IMR-90 (cell line): ENCODE measurements around the gene KLRF1. TPM values are rescaled to one million over a fixed set of nuclear protein-coding genes. Genes with fewer than 3 reads are reported as not detected.

Experiments
- ATAC-seq: fragments of 200-7000 bp; cut with Tn5 transposase; 2 replicates; pipeline ENCODE4 v1.9.1; 2020; ENCODE audit warnings: low read depth, mild to moderate bottlenecking, moderate library complexity
- BruUV-seq: library from RNA; stranded (reverse); fragments of 400-500 nt; replicated peaks from 2 replicates; lab custom pipeline; 2021; lab: Mats Ljungman, UMichigan
- CTCF ChIA-PET: fragments of 300-600 bp; formaldehyde crosslinking; extraction: SDS; loops from one replicate; lab custom pipeline; 2021; ENCODE audit warnings: antibody characterized with exemption; lab: Yijun Ruan, JAX
- POLR2A ChIA-PET: fragments of 300-600 bp; sonication (Branson Sonifier 250); formaldehyde crosslinking; loops from one replicate; lab custom pipeline; 2022; ENCODE audit warnings: antibody characterized with exemption; ENCODE audit not compliant: unreplicated experiment; lab: Charles Lee
- DNase-seq: peaks from one replicate; pipeline ENCODE4 v3.0.0; 2013
- H2AFZ ChIP-seq: replicated peaks from 2 replicates; pipeline ENCODE3; 2013; ENCODE audit warnings: low read length, mild to moderate bottlenecking; ENCODE audit not compliant: poor library complexity
- H2AK5ac ChIP-seq: 2 replicates; pipeline ENCODE4 v1.6.1; 2013; ENCODE audit warnings: low read depth, low read length, inconsistent platforms
- H2AK9ac ChIP-seq: replicated peaks from 2 replicates; pipeline ENCODE3; 2013; ENCODE audit warnings: mild to moderate bottlenecking, low read depth, low read length, moderate library complexity; ENCODE audit not compliant: poor library complexity
- H2BK120ac ChIP-seq: 2 replicates; pipeline ENCODE4 v1.6.1; 2013; ENCODE audit warnings: low read depth, low read length, inconsistent platforms
- H2BK15ac ChIP-seq: 3 replicates; pipeline ENCODE4 v1.6.1; 2013; ENCODE audit warnings: low read depth, low read length, inconsistent platforms
- H2BK20ac ChIP-seq: 2 replicates; pipeline ENCODE4 v1.6.1; 2013; ENCODE audit warnings: low read depth, mild to moderate bottlenecking, inconsistent platforms, low read length, moderate library complexity
- H2BK5ac ChIP-seq: 2 replicates; pipeline ENCODE4 v1.6.1; 2013; ENCODE audit warnings: mild to moderate bottlenecking, low read depth, low read length, inconsistent platforms; ENCODE audit not compliant: poor library complexity, severe bottlenecking
- H3K14ac ChIP-seq: replicated peaks from 2 replicates; pipeline ENCODE4 v1.6.1; 2013; ENCODE audit warnings: low read depth, low read length, inconsistent platforms
- H3K18ac ChIP-seq: 2 replicates; pipeline ENCODE4 v1.6.1; 2013; ENCODE audit warnings: low read depth, low read length, control low read depth
- H3K23ac ChIP-seq: 2 replicates; pipeline ENCODE4 v1.6.1; 2013; ENCODE audit warnings: low read depth, low read length, inconsistent platforms
- H3K27ac ChIP-seq: 2 replicates; pipeline ENCODE4 v1.5.1; 2013; ENCODE audit warnings: mild to moderate bottlenecking, control low read depth, low read length; ENCODE audit not compliant: insufficient read depth
- H3K27me3 ChIP-seq: 2 replicates; pipeline ENCODE4 v1.6.1; 2013; ENCODE audit warnings: low read length; ENCODE audit not compliant: control insufficient read depth, insufficient read depth
- H3K36me3 ChIP-seq: 2 replicates; pipeline ENCODE4 v1.6.1; 2013; ENCODE audit warnings: low read length, mixed read lengths; ENCODE audit not compliant: control insufficient read depth, insufficient read depth
- H3K4ac ChIP-seq: 2 replicates; pipeline ENCODE4 v1.6.1; 2013; ENCODE audit warnings: low read depth, low read length, inconsistent platforms
- H3K4me1 ChIP-seq: 2 replicates; pipeline ENCODE4 v1.6.1; 2013; ENCODE audit warnings: low read length, mixed read lengths; ENCODE audit not compliant: control insufficient read depth, insufficient read depth
- H3K4me2 ChIP-seq: 2 replicates; pipeline ENCODE4 v1.6.1; 2013; ENCODE audit warnings: low read depth, mild to moderate bottlenecking, control low read depth, low read length, moderate library complexity
- H3K4me3 ChIP-seq: 2 replicates; pipeline ENCODE4 v1.5.1; 2013; ENCODE audit warnings: low read depth, mild to moderate bottlenecking, control low read depth, low read length, moderate library complexity; ENCODE audit not compliant: insufficient read depth
- H3K56ac ChIP-seq: 2 replicates; pipeline ENCODE4 v1.6.1; 2013; ENCODE audit warnings: low read length, inconsistent platforms; ENCODE audit not compliant: insufficient read depth; ENCODE audit errors: extremely low read depth
- H3K79me1 ChIP-seq, 2 experiments: 2 replicates each; pipeline ENCODE4 v1.6.1; 2013; ENCODE audit warnings: low read length in 2 of 2, inconsistent platforms in 1 of 2, low read depth in 1 of 2
- H3K9ac ChIP-seq: 2 replicates; pipeline ENCODE4 v1.6.1; 2013; ENCODE audit warnings: low read depth, low read length, control low read depth
- H3K9me1 ChIP-seq: 2 replicates; pipeline ENCODE4 v1.6.1; 2013; ENCODE audit warnings: low read length, inconsistent platforms; ENCODE audit not compliant: insufficient read depth
- H3K9me3 ChIP-seq: 2 replicates; pipeline ENCODE4 v1.6.1; 2013; ENCODE audit warnings: low read length; ENCODE audit not compliant: control insufficient read depth, insufficient read depth
- H4K20me1 ChIP-seq: 2 replicates; pipeline ENCODE4 v1.6.1; 2013; ENCODE audit warnings: low read length, inconsistent platforms; ENCODE audit not compliant: insufficient read depth
- H4K5ac ChIP-seq: 2 replicates; pipeline ENCODE4 v1.6.1; 2013; ENCODE audit warnings: mild to moderate bottlenecking, low read depth, low read length, control low read depth
- H4K8ac ChIP-seq, 2 experiments: 2 replicates each; pipeline ENCODE4 v1.6.1; 2013; ENCODE audit warnings: low read depth in 2 of 2, low read length in 2 of 2, control low read depth in 1 of 2, inconsistent platforms in 1 of 2
- H4K91ac ChIP-seq: 2 replicates; pipeline ENCODE4 v1.6.1; 2013; ENCODE audit warnings: low read depth, low read length, inconsistent platforms; ENCODE audit not compliant: insufficient read depth
- FOS ChIP-seq: fragments of 150-350 bp; IDR thresholded peaks from 2 replicates; pipeline ENCODE4 v1.6.1; 2016; ENCODE audit warnings: low read depth, low read length
- MAZ ChIP-seq: IDR thresholded peaks from 2 replicates; pipeline ENCODE4 v1.6.1; 2012; ENCODE audit warnings: low read depth, mild to moderate bottlenecking, low read length, improper control_type of control experiment, moderate library complexity, borderline replicate concordance
- NFE2L2 ChIP-seq: fragments of 150-350 bp; IDR thresholded peaks from 2 replicates; pipeline ENCODE4 v1.6.1; 2016; ENCODE audit warnings: low read depth, mild to moderate bottlenecking, low read length
- POLR2A ChIP-seq: IDR thresholded peaks from 2 replicates; pipeline ENCODE4 v1.6.1; 2012; ENCODE audit warnings: mild to moderate bottlenecking, low read depth, low read length
- RAD21 ChIP-seq: IDR thresholded peaks from 2 replicates; pipeline ENCODE4 v1.6.1; 2012; ENCODE audit warnings: low read length, improper control_type of control experiment
- SMC3 ChIP-seq: fragments of 150-350 bp; IDR thresholded peaks from 2 replicates; pipeline ENCODE4 v1.6.1; 2016; ENCODE audit warnings: low read depth, mild to moderate bottlenecking, antibody characterized with exemption, low read length, moderate library complexity
- WGBS, 2 experiments: methylation state at CpG; one replicate each; pipeline versions ENCODE4 v1.1.5 to v1.1.7; 2013; ENCODE audit warnings: missing lambda C conversion rate in 2 of 2; ENCODE audit not compliant: insufficient read length in 1 of 2; ENCODE audit errors: extremely low coverage in 2 of 2; 5-methylcytosine and 5-hydroxymethylcytosine counted together
- dilution Hi-C: fragments of 300-500 bp; cut with HindIII; formaldehyde crosslinking; loops from one replicate; pipeline ENCODE4 v1.14.3; 2018; ENCODE audit warnings: low sequenced_read_pairs; ENCODE audit not compliant: unreplicated experiment
- in situ Hi-C: fragments of 300-500 bp; cut with MboI; formaldehyde crosslinking; loops from 3 replicates; pipeline ENCODE4 v1.14.3; 2019; ENCODE audit warnings: low sequenced_read_pairs, inconsistent platforms, mixed read lengths
- intact Hi-C: fragments of 100-400 bp; cut with micrococcal nuclease; formaldehyde crosslinking; loops from 2 replicates; pipeline ENCODE4 v1.10.0; 2022
- polyA plus RNA-seq, 3 experiments: library from polyadenylated mRNA; depleted of rRNA; stranded (reverse); fragments of >200 nt; gene quantifications; 2 replicates each; pipeline ENCODE4 v1.2.3, GENCODE V29; 2012; ENCODE audit warnings: low replicate concordance in 1 of 3
- total RNA-seq: library from RNA; depleted of rRNA; stranded (reverse); fragments of >200 nt; gene quantifications from 2 replicates; pipeline ENCODE4 v1.2.3, GENCODE V29; 2012

The KLRF1 gene
- total and polyA plus RNA-seq, 2 of the 4 experiments (the other 2 are of a cell fraction): not detected

GRCh38 chr12:9793779-9794395, 33.4 kb upstream of the KLRF1 start:
- Histone ChIP-seq H3K27ac (no peak overlapping the region), H2BK15ac (peak overlapping the region; percentile 64; the same call in 1 of the 3 replicates), H2AK5ac (no peak overlapping the region), H2BK120ac (peak overlapping the region; percentile 77; the same call in 1 of the 2 replicates), H3K4me1 (peaks cover 2% of the 10 kb centered on the region; the same call in 1 of the 2 replicates), H3K9ac (no peak overlapping the region), H3K4me2 (no peak overlapping the region), H3K14ac (no peak overlapping the region), H3K79me1 (no peaks in the 10 kb centered on the region), H3K18ac (no peak overlapping the region; the same call in 1 of the 2 replicates), H4K91ac (peak overlapping the region; percentile 42; the same call in 1 of the 2 replicates), H3K27me3 (no peaks in the 10 kb centered on the region), H4K20me1 (no peaks in the 10 kb centered on the region), H4K5ac (no peak overlapping the region), H3K36me3 (no peaks in the 10 kb centered on the region), H2BK5ac (no peak overlapping the region), H3K56ac (no peak overlapping the region), H3K9me3 (no peaks in the 10 kb centered on the region), H2AFZ (no peak overlapping the region), H3K4ac (no peak overlapping the region), H2BK20ac (peak overlapping the region; percentile 94), H3K4me3 (no peak overlapping the region), H4K8ac (no peak overlapping the region), H3K9me1 (0 out of 2 replicates have a peak, but pooled peaks cover 2% of the 10 kb centered on the region), H2AK9ac (no peak overlapping the region), H3K23ac (no peak overlapping the region; the same call in 1 of the 2 replicates)
- ATAC-seq: no peak
- ChIA-PET CTCF (no interaction called here), POLR2A (no interaction called here)
- whole genome bisulfite sequencing, 2 experiments: no CpG with 5 or more reads among the region's 8 CpGs
- DNase-seq: no peak
- dilution Hi-C loops: no loop called here
- intact Hi-C loops: no loop called here
- BruUV-seq: no TSS peak
- in situ Hi-C loops: no loop called here
- TF ChIP-seq FOS: no peak
- no peak for TF ChIP-seq POLR2A
- no peak for TF ChIP-seq SMC3
- TF ChIP-seq RAD21: no peak
- no peak for TF ChIP-seq NFE2L2
- no peak for TF ChIP-seq MAZ
